ENCODE data around the gene C19orf44.

The C19orf44 gene

DNA sequence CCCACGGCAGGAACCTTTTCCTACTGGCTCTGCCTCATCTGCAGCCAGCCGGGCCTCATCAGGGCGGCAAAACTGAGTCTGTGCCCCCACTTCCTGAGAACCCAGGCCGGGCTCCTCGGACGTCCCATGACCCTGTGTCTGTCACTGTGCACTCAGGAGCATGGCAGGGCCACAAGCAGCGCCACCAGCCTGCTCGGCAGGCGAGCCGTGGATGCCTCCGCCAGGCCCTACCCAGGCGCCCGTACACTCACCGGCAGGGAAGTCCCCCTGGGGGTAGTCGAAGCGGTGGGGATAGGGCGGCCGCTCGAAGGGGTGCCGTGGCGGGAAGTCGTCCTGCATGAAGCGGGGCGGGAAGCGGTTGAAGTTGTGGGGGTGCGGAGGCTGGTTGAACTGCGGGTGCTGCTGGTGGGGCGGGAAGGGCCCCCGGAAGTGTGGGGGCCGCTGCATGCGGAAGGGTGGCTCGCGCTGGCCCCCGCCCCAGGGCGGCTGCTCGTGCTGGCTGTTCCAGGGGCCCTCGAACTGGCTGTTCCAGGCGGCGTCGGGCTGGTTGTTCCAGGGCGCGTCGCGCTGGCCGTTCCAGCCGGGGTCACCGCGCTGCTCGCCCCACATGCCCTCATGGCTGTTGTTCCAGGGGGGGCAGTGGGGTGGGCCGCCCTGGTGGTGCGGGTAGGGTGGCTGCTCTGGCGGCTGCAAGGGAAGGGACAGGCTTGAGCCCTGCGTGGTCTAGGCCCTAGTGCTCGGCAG, 29.0 kb downstream of the C19orf44 start:
- TF ChIP-seq, protein P1, sequence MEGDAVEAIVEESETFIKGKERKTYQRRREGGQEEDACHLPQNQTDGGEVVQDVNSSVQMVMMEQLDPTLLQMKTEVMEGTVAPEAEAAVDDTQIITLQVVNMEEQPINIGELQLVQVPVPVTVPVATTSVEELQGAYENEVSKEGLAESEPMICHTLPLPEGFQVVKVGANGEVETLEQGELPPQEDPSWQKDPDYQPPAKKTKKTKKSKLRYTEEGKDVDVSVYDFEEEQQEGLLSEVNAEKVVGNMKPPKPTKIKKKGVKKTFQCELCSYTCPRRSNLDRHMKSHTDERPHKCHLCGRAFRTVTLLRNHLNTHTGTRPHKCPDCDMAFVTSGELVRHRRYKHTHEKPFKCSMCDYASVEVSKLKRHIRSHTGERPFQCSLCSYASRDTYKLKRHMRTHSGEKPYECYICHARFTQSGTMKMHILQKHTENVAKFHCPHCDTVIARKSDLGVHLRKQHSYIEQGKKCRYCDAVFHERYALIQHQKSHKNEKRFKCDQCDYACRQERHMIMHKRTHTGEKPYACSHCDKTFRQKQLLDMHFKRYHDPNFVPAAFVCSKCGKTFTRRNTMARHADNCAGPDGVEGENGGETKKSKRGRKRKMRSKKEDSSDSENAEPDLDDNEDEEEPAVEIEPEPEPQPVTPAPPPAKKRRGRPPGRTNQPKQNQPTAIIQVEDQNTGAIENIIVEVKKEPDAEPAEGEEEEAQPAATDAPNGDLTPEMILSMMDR (IDR thresholded peaks at IDR 0.05; ENCODE audit: insufficient read depth, missing control alignments): no peak
- FAIRE-seq (no peak), DNase-seq (ENCODE audit: insufficient read length, low spot score) (no peak)

DNA sequence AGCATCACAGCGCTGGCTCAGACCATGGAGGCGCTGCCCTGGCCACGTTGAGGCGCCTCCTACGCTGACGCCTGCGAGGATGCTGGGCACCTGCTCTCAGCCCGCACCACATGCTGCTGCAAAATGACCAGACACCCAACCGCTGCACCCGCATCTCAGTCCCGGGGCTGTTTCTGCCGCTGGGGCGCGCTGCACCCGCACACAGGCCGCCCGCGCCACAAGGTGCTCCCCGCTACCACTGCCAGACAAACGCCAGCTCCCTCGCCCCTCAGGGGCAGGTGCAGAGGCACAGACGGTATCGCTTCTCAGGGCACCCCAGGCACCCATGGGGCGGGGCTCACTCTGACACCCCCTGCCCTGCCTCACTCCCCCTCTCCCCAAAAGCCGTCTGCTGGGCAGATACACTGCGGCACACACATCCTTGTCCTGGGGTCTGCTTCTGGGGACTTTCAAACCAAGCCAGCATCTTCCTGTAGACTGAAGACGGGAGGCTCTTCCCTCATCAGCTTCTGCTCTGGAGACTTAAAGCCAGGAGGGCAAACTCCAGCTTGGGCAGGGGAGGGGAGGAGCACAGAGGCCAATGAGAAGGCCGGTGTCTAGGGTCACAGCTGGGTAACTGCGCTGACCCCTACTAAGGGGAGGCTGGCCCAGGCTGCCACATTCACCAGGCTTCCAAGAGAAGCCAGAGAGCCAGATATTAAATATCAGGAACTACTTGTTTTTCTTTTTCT, 29.7 kb downstream of the C19orf44 start:
- TF ChIP-seq, protein P1 (IDR thresholded peaks at IDR 0.05; ENCODE audit: insufficient read depth, missing control alignments): no peak
- no peak for FAIRE-seq
- DNase-seq (ENCODE audit: insufficient read length, low spot score): no peak

DNA sequence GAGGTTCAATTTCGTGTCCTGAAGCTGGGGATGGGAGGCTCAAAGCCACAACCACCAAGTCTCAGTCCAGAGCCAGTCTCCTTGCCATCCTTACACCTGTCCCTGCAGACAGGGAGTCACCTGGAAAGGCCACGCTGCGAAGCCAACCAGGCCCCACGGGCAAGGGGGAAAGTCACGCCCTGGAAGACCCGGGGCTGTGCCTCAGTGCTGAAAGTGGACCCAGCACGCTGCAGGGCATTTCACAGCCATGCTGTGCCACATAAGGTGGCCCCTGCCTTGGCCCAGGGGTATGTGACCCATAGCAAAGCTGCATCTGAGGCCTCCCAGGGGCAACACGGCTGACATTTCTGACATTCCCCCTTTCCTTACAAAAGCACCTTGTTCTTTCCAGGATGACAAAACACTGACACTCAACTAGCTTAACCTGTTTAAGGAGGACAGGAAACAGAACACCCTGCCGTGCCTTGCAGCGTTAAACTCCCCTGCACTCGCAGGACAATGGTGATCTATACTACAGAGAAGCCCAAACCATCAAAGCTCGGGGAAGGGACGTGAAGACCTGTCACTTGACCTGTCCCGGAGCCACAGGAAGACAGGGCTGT, 31.2 kb downstream of the C19orf44 start:
- TF ChIP-seq, protein P1 (IDR thresholded peaks at IDR 0.05; ENCODE audit: insufficient read depth, missing control alignments): no peak
- FAIRE-seq (no peak), DNase-seq (ENCODE audit: insufficient read length, low spot score) (no peak)

DNA sequence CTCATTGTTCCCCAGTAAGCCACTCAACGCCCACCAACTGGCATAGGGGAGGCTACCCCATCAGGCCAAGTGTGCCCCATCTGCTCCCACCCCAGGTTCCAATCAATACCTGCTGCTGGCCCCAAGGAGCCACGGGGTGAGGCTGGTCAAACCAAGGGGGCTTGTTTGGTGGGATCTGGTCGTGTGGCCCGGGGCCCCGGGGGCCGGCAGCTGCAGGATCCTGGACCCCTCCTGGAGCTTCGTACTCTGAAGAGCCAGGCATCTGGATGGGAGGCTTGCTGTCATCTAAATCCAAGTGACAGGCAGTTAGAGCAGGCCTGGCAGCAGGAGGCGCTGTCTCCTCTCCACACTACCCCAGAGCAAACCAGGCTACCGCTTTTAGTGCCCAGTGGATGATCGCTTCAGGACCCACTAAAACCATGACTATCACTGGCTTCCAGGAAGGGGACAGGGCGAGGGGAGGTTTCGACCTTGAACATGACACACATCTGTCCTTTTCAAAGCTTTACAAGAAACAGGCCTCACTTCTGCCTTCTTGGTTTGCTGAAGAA, 31.9 kb downstream of the C19orf44 start:
- TF ChIP-seq, protein P1 (IDR thresholded peaks at IDR 0.05; ENCODE audit: insufficient read depth, missing control alignments): peak; percentile 35
- DNase-seq (ENCODE audit: insufficient read length, low spot score) (no peak), FAIRE-seq (no peak)

DNA sequence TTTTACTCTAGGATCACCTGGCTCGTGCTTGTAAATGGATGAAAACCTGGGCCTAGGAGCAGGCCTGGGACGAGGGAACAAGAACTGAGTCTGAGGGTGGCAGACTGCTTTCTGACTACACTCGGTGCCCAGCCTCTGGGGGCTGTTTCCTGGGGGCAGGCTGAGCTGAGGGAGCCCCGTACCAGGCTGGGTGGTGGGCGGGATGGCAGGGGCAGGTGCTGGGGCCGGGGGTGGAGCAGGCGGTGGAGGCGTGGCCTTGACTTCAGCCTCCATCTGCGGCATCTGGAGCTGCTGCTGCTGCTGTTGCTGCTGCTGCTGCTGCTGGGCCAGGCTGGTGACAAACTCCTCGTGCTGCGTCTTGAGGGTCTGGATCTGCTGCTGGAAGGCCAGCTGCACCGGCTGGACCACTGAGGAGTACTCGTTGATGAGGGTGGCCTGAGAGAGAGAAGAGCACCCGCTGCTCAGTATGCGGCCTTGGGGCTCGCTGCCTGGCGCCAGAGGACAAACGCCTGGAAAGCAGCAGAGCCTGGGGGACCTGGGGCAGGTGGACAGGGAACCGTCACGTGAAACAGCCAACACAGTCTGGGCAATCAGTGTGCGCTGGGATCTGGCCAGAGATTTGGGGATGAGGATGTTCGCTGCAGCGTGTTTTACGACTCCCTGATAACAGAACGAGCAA, 33.4 kb downstream of the C19orf44 start:
- FAIRE-seq (no peak), DNase-seq (ENCODE audit: insufficient read length, low spot score) (no peak)
- TF ChIP-seq, protein P1 (IDR thresholded peaks at IDR 0.05; ENCODE audit: insufficient read depth, missing control alignments): no peak

DNA sequence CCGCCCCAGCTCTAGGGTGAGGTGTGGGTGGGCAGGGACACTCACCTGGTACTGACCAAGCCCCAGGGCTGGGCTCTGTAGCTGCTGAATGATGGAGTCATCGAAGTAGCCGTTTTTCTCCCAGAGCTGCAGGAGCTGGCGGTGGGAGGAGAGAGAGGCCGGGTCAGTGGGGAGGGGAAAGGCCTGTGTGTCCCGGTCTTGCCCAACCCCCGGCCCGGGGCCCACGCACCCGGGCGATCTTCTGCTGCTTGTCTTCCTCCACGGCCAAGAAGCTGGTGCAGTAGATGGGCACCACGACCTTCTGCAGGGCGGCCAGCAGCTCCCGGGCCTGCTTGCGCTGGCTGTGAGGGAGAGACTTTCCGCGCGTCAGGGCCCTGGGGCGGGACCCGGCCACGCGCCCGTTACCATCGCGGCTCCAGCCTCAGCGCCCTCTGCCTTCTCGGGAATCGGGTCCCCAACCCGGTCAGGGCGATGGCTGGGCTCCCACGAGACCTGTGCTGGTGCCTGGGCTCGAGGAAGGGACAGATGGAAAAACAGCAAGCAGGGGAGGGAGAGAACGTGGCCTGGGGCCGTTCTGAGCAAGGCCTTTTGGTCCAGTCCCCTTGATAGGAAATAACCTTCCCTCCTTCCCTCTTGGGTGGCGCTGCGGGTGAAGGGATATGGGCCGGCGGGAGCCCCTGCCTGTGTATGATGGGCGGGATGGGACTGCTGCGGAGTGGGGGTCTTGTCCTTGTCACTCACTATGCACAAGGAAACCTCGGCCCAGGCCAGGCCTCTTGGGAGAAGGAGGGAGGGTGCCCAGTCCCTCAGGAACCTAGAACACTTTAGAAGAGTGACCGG, 34.6 kb downstream of the C19orf44 start:
- DNase-seq (ENCODE audit: insufficient read length, low spot score) (no peak), FAIRE-seq (no peak)
- TF ChIP-seq, protein P1 (IDR thresholded peaks at IDR 0.05; ENCODE audit: insufficient read depth, missing control alignments): no peak

All from D721Med (cell line).